ENCODE measurements around the gene MCF2L.

DNA sequence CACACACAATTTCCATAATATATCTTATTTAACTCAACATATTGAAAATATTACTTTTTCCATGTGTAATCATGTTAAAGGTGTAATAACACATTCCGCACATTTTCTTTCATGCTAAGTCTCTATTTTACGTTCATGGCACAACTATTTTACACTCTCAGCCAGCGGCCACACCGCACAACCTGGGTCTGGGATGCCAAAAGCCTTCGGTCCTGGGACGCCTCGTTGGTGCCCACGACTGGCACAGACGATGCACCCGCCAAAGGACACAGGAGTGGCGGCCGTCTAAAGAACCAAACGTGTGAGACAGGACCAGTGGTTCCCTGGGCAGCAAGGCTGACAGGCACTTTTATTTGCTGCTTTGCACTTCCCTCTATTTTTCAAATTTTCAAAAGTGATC is 179.4 kb downstream of the MCF2L start:
- no peak for TF ChIP-seq CTCF (optimal IDR thresholded peaks at IDR 0.05 in 1 of 3, IDR thresholded peaks at IDR 0.05 in 1 of 3, conservative IDR thresholded peaks at IDR 0.05 in 1 of 3; ENCODE audit: extremely low read depth in 1 of 3, insufficient read depth in 2 of 3, low read length in 3 of 3)
- no peak for TF ChIP-seq EZH2 (IDR thresholded peaks at IDR 0.05; ENCODE audit: low read length)

Measured in keratinocyte (primary cell).